Hepatocyte (in vitro differentiated cells): ENCODE results near the gene MRPL55.

Experiments
- EZH2 ChIP-seq: fragments of 200-600 bp; sonication (generic); IDR thresholded peaks from 2 replicates; pipeline ENCODE4 v1.6.1; 2016; ENCODE audit warnings: antibody characterized with exemption, mild to moderate bottlenecking, borderline replicate concordance
- TF ChIP-seq, protein P1 (sequence below): fragments of 200-600 bp; sonication (generic); IDR thresholded peaks from 2 replicates; pipeline ENCODE4 v1.5.1; 2016; ENCODE audit warnings: antibody characterized with exemption, mild to moderate bottlenecking; ENCODE audit not compliant: poor library complexity

DNA sequence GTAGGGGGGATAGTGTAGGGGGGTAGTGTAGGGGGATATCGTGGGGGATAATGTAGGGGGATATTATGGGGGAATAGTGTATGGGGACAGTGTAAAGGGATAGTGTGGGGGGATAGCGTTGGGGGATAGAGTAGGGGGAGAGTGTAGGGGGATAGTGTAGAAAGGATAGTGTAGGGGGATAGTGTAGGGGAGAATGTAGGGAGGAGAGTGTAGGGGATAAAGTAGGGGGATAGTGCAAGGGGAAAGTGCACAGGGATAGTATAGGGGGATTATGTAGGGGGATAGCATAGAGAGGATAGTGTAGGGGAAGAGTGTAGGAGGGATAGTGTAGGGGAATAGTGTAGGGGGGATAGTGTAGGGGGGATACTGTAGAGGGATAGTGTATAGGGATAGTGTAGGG is 38.9 kb downstream of the MRPL55 start:
- TF ChIP-seq EZH2 = no peak
- TF ChIP-seq, protein P1, sequence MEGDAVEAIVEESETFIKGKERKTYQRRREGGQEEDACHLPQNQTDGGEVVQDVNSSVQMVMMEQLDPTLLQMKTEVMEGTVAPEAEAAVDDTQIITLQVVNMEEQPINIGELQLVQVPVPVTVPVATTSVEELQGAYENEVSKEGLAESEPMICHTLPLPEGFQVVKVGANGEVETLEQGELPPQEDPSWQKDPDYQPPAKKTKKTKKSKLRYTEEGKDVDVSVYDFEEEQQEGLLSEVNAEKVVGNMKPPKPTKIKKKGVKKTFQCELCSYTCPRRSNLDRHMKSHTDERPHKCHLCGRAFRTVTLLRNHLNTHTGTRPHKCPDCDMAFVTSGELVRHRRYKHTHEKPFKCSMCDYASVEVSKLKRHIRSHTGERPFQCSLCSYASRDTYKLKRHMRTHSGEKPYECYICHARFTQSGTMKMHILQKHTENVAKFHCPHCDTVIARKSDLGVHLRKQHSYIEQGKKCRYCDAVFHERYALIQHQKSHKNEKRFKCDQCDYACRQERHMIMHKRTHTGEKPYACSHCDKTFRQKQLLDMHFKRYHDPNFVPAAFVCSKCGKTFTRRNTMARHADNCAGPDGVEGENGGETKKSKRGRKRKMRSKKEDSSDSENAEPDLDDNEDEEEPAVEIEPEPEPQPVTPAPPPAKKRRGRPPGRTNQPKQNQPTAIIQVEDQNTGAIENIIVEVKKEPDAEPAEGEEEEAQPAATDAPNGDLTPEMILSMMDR = no peak
